HT1080 (cell line): ENCODE data around the gene MRPL49. TPM values are rescaled to one million over a fixed set of nuclear protein-coding genes. Genes with fewer than 3 reads are reported as not detected.
A peak's percentile ranks its signal among the peaks of the same experiment; 100 is the strongest.

ENCODE experiments used
- DNase-seq: peaks from one replicate; pipeline ENCODE4 v3.0.0-alpha.2; 2015; ENCODE audit warnings: low read depth
- polyA plus RNA-seq, 2 experiments: library from polyadenylated mRNA; depleted of rRNA; stranded (reverse); fragments of >200 nt; gene quantifications; 2 replicates each; pipeline ENCODE4 v1.2.3, GENCODE V29; 2015
- total RNA-seq: library from RNA; depleted of rRNA; stranded (reverse); fragments of >200 nt; shearing (Covaris generic); gene quantifications from 2 replicates; pipeline ENCODE4 v1.2.3, GENCODE V29; 2014; rRNA removed

MRPL49 gene
- 100 and 124 TPM in 2 replicates for total RNA-seq
- 64.0 and 69.8 TPM in 2 replicates for polyA plus RNA-seq (2015; cell fraction: cytosol; rRNA removed)
- 42.5 and 47.0 TPM in 2 replicates for polyA plus RNA-seq (2015; cell fraction: nucleus; rRNA removed)

DNA sequence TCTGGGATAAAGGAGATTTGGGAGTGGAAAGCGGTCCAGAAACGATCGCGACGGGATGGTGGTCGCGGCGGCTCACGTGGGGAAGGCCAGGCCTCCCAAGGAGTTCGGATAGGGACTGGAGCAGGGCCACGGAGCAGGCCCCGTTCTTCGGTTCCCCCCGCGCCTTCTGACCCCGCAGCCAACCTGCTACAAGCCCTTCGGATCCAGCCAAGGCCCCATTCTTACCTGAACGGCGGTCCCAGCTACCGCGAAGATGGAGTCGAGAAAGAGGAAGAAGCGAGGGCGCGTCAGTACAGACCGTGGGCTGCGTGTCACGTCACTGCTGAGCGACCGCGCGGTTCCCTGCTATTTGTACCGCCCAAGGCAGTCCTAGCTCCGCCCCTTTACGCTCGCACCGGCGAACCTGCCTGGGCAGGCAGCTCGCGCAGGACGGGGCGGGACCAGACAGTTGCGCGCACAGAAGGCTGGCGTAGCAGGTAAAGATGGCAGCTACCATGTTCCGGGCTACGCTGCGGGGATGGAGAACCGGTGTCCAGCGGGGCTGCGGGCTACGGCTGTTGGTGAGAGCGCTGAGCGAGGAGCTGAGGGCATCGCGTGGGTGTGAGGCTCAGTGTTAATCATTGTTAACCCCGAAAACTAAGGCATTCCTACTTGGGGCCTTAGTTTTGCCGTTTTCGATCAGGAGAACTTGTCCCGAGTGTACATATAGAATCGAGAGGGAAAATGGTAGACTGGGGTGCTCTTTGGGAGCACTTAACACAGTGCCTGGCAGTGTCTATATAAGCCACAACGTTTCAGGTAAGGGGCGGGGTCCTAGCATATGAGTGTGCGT, at the start of gene MRPL49, which contains the start of gene FAU:
Gene MRPL49, plus strand, starts transcription at position 457 of the 832 bp plus-strand sequence. Its CDS starts 26 bp downstream, at position 483.
Gene FAU, minus strand, starts transcription at position 270 of the 832 bp plus-strand sequence. CDS start 321 bp downstream, outside the sequence.
- DNase-seq, result peak; percentile 96

DNA sequence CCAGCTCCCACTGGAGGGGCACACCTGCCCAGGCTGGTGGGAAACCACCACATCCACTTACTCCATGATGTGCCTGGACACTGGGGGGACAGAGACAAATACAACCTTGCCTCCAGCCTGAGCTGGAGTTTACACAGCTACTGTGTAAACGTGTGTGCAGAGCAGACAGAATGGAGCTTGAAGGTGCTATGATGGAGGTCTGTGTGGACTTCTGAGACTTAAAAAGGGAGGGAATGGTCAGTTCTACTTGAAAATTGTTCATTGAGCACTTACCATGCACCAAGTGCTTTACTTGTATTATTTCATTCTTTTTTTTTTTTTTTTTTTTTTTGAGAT, 49.5 kb upstream of the MRPL49 start:
- no peak for DNase-seq

DNA sequence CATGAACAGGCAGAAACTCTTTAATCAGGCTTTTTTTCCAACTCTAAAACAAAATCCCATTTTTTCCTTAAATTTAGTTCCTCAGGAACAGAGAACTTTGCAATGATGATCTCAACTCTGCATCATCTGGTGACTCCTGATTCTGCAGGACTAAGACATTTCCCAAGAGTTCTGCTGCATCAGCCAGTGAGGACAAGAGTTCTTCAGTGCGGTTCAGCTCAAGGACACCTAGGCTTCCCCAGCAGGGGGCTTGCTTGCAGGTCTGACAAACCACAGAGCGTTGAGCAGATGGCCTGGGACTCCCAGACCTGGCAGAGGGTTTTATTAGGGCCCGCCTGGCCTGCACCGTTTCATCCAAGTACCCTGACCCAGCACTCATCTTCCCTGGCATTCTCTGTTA, 44.7 kb upstream of the MRPL49 start:
- no peak for DNase-seq

- DNase-seq, result peak; percentile 49
Measured at GRCh38 chr11:65078151-65078550, 44.0 kb upstream of the MRPL49 start.

- no peak for DNase-seq
Measured at GRCh38 chr11:65078786-65079342, 43.3 kb upstream of the MRPL49 start.

DNA sequence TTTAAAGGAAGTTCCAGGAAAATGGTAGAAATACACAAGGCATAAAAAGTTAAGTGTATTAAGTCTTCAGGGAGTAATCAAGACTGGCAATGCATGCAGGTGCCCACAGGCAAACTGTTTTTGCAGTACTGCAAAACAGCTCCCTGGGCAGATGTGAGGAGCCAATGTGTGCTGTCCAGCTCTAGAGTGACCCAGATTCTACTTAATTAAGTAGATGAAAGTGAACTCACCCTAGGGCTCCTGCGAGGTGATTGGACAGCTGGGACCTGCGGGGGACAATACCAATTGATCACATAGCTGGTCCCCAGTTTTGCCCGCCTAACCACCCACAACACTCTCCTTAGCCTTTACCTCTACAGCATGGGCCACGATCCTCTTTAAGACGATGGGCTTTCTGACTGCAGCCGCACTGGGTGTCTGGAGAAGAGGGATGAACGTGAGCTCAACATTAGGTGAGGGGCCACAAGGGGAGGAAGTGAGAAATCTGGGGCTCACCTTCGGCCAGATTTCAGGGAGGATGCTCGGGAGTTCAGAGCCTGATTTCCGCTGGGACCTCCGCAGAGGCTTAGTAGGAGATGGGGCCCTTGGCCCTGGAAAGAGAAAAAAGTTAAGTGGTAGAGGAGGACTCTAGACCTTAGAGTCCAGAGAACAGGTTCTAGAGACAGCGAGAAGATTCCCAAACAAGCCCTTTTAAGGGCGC, 38.8 kb upstream of the MRPL49 start:
- DNase-seq, result no peak

- peak; percentile 92 for DNase-seq
Measured at GRCh38 chr11:65083834-65084597, 38.1 kb upstream of the MRPL49 start, which contains the start of the genes CDCA5 and ZFPL1. CDCA5 (minus strand) TSS chr11:65084040; CDS start chr11:65083978, 62 bp downstream. ZFPL1 (plus strand) TSS chr11:65084222; CDS start chr11:65084699, 477 bp downstream.

- no peak for DNase-seq
Measured at GRCh38 chr11:65084598-65085375, 37.3 kb upstream of the MRPL49 start.

DNA sequence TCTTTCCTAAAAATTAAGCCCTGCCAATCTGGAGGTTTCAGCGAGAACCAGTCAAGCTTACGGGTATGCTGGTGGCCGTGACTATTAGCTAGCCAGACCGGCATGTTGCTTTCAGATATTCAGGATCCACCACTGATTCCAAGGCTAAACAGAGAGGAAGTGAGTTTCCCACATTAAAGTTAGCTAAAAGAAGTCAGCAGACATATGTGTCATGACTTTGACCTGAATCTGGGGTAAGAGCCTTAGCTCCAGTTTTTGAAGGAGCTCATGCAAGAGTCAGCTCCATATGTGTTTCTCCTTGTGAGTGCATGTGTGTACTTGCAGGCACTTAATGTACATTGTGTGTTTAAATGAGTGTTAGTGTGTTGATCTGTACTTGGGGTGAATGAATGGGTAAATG, 36.7 kb upstream of the MRPL49 start:
- DNase-seq, result no peak

DNA sequence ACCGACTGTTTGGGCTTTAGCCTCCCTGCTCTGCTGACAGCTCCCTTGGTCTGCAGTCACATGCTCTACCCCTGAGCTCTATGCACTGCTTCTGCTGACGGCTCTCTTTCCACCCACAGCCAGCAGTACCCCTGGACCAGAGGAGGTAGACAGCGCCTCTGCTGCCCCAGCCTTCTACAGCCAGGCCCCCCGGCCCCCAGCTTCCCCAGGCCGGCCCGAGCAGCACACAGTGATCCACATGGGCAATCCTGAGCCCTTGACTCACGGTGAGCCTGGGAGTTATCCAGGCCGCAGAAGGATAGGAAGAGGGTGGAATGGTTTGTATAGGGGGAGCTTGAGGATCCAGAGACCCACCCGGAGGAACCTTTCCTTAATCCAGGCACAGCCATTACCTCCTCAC, 35.3 kb upstream of the MRPL49 start:
- DNase-seq, result no peak

GRCh38 chr11:65087216-65087615, 34.9 kb upstream of the MRPL49 start:
- DNase-seq, result no peak

DNA sequence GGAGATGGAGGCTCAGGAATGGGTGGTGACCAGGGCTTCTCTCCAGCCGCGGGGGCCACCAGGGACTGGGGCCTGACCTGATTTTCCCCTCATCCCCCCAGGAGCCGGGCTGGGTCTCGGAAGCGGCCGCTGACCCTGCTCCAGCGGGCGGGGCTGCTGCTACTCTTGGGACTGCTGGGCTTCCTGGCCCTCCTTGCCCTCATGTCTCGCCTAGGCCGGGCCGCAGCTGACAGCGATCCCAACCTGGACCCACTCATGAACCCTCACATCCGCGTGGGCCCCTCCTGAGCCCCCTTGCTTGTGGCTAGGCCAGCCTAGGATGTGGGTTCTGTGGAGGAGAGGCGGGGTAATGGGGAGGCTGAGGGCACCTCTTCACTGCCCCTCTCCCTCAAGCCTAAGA, 34.3 kb upstream of the MRPL49 start:
- no peak for DNase-seq

GRCh38 chr11:65089621-65090020, 32.5 kb upstream of the MRPL49 start:
- no peak for DNase-seq

DNA sequence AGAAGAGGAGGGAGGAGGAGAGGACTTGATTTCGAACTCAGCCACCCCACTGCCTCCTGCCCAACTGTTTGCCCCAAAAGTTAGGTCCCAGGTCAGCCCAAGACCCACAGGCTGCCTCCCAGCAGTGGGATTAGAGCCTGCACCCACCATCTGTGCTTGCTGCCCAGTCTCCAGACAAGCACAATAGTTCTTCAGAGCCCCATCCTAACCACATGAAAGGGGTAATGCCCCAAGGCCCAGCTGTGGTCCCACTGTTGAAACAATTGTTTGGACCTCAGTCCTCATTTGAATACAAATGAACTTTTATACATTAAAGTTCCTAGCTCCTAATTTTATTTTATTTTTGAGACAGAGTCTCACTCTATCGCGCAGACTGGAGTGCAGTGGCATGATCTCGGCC, 31.5 kb upstream of the MRPL49 start:
- DNase-seq, result no peak

DNA sequence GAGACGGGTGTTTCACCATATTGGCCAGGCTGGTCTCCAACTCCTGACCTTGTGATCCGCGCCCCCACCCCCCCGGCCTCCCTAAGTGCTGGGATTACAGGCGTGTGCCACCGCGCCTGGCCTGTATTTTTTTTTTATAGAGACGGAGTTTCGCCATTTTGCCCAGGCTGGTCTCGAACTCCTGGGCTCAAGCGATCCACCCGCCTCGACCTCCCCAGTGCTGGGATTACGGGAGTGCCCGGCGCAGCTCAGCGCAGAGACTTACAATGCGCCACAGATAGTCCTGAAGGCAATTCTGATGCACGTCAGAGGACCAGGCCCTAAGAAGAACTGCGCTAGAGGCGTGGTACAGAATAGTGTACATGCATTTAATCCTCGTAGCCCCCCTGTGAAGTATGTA, 26.7 kb upstream of the MRPL49 start:
- DNase-seq, result no peak

- peak; percentile 83 for DNase-seq
Measured at GRCh38 chr11:65095974-65096806, 25.9 kb upstream of the MRPL49 start, which contains the start of gene VPS51. VPS51 (plus strand) TSS chr11:65096214; CDS start chr11:65096251, 37 bp downstream.

- no peak for DNase-seq
Measured at GRCh38 chr11:65096926-65097325, 25.2 kb upstream of the MRPL49 start.

DNA sequence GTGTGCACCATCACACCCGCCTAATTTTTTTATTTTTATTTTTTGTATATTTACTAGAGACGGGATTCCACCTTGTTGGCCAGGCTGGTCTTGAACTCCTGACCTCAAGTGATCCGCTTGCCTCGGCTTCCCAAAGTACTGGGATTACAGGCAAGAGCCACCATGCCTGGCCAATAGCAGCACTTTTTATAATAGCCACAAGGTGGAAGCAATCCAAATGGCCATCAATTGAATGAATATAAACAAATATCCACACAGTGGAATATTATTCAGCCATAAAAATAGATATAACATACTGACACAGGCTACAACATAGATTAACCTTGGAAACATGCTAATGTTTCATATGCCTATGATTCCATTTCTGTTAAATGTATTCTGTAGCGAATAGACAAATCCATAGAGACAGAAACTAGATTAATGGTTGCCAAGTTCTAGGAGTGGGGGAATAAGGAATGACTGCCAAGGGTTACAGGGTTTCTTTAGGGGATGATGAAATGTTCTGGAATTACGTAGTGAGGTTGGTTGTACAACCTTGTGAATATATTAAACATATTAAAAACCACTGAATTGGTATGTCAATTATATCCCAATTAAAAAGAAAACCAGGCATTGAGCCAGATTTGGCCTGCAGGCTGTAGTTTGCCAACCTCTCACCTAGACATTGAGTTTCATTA, 21.3 kb upstream of the MRPL49 start:
- no peak for DNase-seq
